Endothelial cell of umbilical vein (primary cell): ENCODE data around the gene CHERP. TPM values are rescaled to one million over a fixed set of nuclear protein-coding genes. Genes with fewer than 3 reads are reported as not detected.

Experiments used
- BruUV-seq: library from RNA; stranded (reverse); fragments of 400-500 nt; replicated peaks from 2 replicates; lab custom pipeline; 2021; lab: Mats Ljungman, UMichigan
- CTCF ChIA-PET: fragments of 300-600, 350-600 bp; sonication (Branson Sonifier 250); formaldehyde crosslinking; loops from one replicate; lab custom pipeline; 2021; ENCODE audit warnings: antibody characterized with exemption, inconsistent platforms; lab: Charles Lee
- POLR2A ChIA-PET: fragments of 300-600, 350-600 bp; sonication (Branson Sonifier 250); formaldehyde crosslinking; loops from one replicate; lab custom pipeline; 2021; ENCODE audit warnings: antibody characterized with exemption, inconsistent platforms; lab: Charles Lee
- DNase-seq: peaks from one replicate; pipeline ENCODE4 v3.0.0-alpha.2; 2011; ENCODE audit warnings: low read depth, low spot score
- FAIRE-seq: peaks from 2 replicates; lab custom pipeline; 2011; peaks lifted over from hg19 to GRCh38; lab: Jason Lieb, UNC
- H2AFZ ChIP-seq: 2 replicates; pipeline ENCODE4 v1.6.0; 2012; ENCODE audit warnings: low read depth, low read length, control low read depth, inconsistent platforms
- H3K27ac ChIP-seq: 2 replicates; pipeline ENCODE4 v1.5.1; 2011; ENCODE audit warnings: low read depth, mild to moderate bottlenecking, control low read depth, low read length, moderate library complexity; ENCODE audit not compliant: insufficient read depth
- H3K27me3 ChIP-seq, 2 experiments: 2 replicates each; pipeline versions ENCODE4 v1.6.0 to v1.6.1; 2011; ENCODE audit warnings: low read length in 2 of 2, mixed read lengths in 1 of 2; ENCODE audit not compliant: control insufficient read depth in 2 of 2, insufficient read depth in 2 of 2
- H3K36me3 ChIP-seq, 2 experiments: 2 replicates in 1 of 2; 3 replicates in 1 of 2; pipeline ENCODE4 v1.5.1; 2011; ENCODE audit warnings: low read length in 2 of 2, mild to moderate bottlenecking in 1 of 2, moderate library complexity in 1 of 2; ENCODE audit not compliant: control insufficient read depth in 2 of 2, insufficient read depth in 2 of 2; ENCODE audit errors: extremely low read depth in 1 of 2
- H3K4me1 ChIP-seq: 3 replicates; pipeline ENCODE4 v1.5.1; 2011; ENCODE audit warnings: mild to moderate bottlenecking, low read length; ENCODE audit not compliant: control insufficient read depth, insufficient read depth; ENCODE audit errors: extremely low read depth
- H3K4me2 ChIP-seq: 2 replicates; pipeline ENCODE4 v1.6.1; 2011; ENCODE audit warnings: low read length, control low read depth, mixed read lengths; ENCODE audit not compliant: insufficient read depth
- H3K4me3 ChIP-seq, 3 experiments: fragments of 200-600 bp in 1 of 3; sonication (generic), shearing (Covaris generic) in 1 of 3; replicated peaks in 1 of 3; 2 replicates each; pipeline ENCODE4 v1.5.1; 2011 to 2016; ENCODE audit warnings: control low read depth in 3 of 3, low read length in 3 of 3, mild to moderate bottlenecking in 2 of 3, inconsistent platforms in 1 of 3, low read depth in 1 of 3, moderate library complexity in 1 of 3; ENCODE audit not compliant: insufficient read depth in 1 of 3
- H3K79me2 ChIP-seq: 2 replicates; pipeline ENCODE4 v1.6.0; 2012; ENCODE audit warnings: low read length, inconsistent platforms; ENCODE audit not compliant: control insufficient read depth, insufficient read depth
- H3K9ac ChIP-seq: replicated peaks from 2 replicates; pipeline ENCODE3; 2011; ENCODE audit warnings: low read length, control low read depth; ENCODE audit not compliant: insufficient read depth; ENCODE audit errors: extremely low read depth
- H3K9me1 ChIP-seq: replicated peaks from 3 replicates; pipeline ENCODE4 v1.6.0; 2011; ENCODE audit warnings: mild to moderate bottlenecking, low read length; ENCODE audit not compliant: control insufficient read depth, insufficient read depth; ENCODE audit errors: extremely low read depth
- H3K9me3 ChIP-seq: replicated peaks from 2 replicates; pipeline ENCODE4 v1.5.1; 2012; ENCODE audit warnings: low read length, inconsistent platforms; ENCODE audit not compliant: control insufficient read depth, insufficient read depth
- H4K20me1 ChIP-seq: replicated peaks from 2 replicates; pipeline ENCODE3; 2011; ENCODE audit warnings: mild to moderate bottlenecking, low read length; ENCODE audit not compliant: control insufficient read depth, insufficient read depth; ENCODE audit errors: extremely low read depth
- CTCF ChIP-seq, 2 donors: IDR thresholded peaks; 1 replicate in 1 of 2; 2 replicates in 1 of 2; pipeline ENCODE4 v1.5.1; 2011; ENCODE audit warnings: low read length in 2 of 2, mild to moderate bottlenecking in 2 of 2, moderate library complexity in 2 of 2, control low read depth in 1 of 2, inconsistent platforms in 1 of 2, low read depth in 1 of 2; ENCODE audit not compliant: insufficient read depth in 1 of 2; ENCODE audit errors: extremely low read depth in 1 of 2
- EZH2 ChIP-seq: IDR thresholded peaks from 2 replicates; pipeline ENCODE4 v1.6.1; 2012; ENCODE audit warnings: borderline replicate concordance, low read depth, mild to moderate bottlenecking, moderate library complexity, low read length, inconsistent platforms; ENCODE audit not compliant: severe bottlenecking
- FOS ChIP-seq: IDR thresholded peaks from 2 replicates; pipeline ENCODE4 v1.6.1; 2011; ENCODE audit warnings: mild to moderate bottlenecking, low read length, moderate library complexity, borderline replicate concordance; ENCODE audit not compliant: insufficient read depth
- GATA2 ChIP-seq: IDR thresholded peaks from 2 replicates; pipeline ENCODE4 v1.7.0; 2011; ENCODE audit warnings: low read depth, mild to moderate bottlenecking, moderate library complexity, mixed read lengths, low read length; ENCODE audit not compliant: insufficient read length, insufficient read depth
- JUN ChIP-seq: IDR thresholded peaks from 2 replicates; pipeline ENCODE4 v1.6.1; 2011; ENCODE audit warnings: borderline replicate concordance, low read depth; ENCODE audit not compliant: insufficient read length, insufficient read depth
- MAX ChIP-seq: IDR thresholded peaks from 2 replicates; pipeline ENCODE4 v1.6.1; 2011; ENCODE audit not compliant: insufficient read depth, insufficient read length
- MYC ChIP-seq: IDR thresholded peaks from one replicate; pipeline ENCODE4 v1.6.1; 2011; ENCODE audit warnings: mild to moderate bottlenecking, low read depth, low read length
- POLR2A ChIP-seq: IDR thresholded peaks from 2 replicates; pipeline ENCODE4 v1.6.1; 2012; ENCODE audit warnings: low read depth, mild to moderate bottlenecking, control low read depth, low read length
- POLR2AphosphoS5 ChIP-seq: IDR thresholded peaks from 2 replicates; pipeline ENCODE4 v1.6.1; 2012; ENCODE audit warnings: low read depth, mild to moderate bottlenecking, control low read depth, low read length, moderate library complexity; ENCODE audit not compliant: insufficient read depth
- dilution Hi-C: fragments of 300-500 bp; cut with MboI; formaldehyde crosslinking; loops from one replicate; pipeline ENCODE4 v1.15.0; 2019; ENCODE audit warnings: low sequenced_read_pairs; ENCODE audit not compliant: extremely low pct_ligation_motif_present
- intact Hi-C: fragments of 100-400 bp; cut with micrococcal nuclease; formaldehyde crosslinking; loops from one replicate; pipeline ENCODE4 v1.10.0; 2022
- polyA plus RNA-seq, 4 experiments: library from polyadenylated mRNA; depleted of rRNA in 3 of 4; stranded (reverse) in 3 of 4; unstranded in 1 of 4; fragments of >200 nt; gene quantifications; 2 replicates each; pipeline versions ENCODE4 v1.2.1 to v1.2.3, GENCODE V29; 2011 to 2012; ENCODE audit warnings: missing spikeins in 1 of 4
- total RNA-seq: library from RNA; stranded (reverse); gene quantifications from 2 replicates; pipeline ENCODE4 v1.2.3, GENCODE V29; 2021

CHERP gene
- total and polyA plus RNA-seq, 2 donors (not counting 3 experiments of a cell fraction or from before 2014, with no cell fraction given): 8.9 to 53.9 TPM

GRCh38 chr19:16496613-16496983 lies 45.6 kb downstream of the CHERP start:
- intact Hi-C loops (loop anchor here (1.0 to 5.0 kb wide), 3 partner anchors 24 to 59 kb away; no protein-coding TSS in a partner anchor), dilution Hi-C loops (no loop called here)
- ChIA-PET CTCF (interaction anchor here (0.6 to 2.1 kb wide), 5 partner anchors 10 to 55 kb away, joined by 3 to 18 read pairs (median 3); no protein-coding TSS in a partner anchor), POLR2A (interaction anchor here (1.4 kb wide), 1 partner anchor 163 kb away, joined by 5 read pairs; the partner anchor contains the start of gene SMIM7)
- FAIRE-seq (no peak), DNase-seq (no peak)
- H3K36me3 ChIP-seq: no peaks in the 10 kb centered on the region
- peaks cover 7% of the 10 kb centered on the region for H3K4me1 ChIP-seq
- no peaks in the 10 kb centered on the region for H4K20me1 ChIP-seq
- H3K27ac ChIP-seq: peak overlapping the region; percentile 49
- TF ChIP-seq POLR2A (no peak), CTCF (IDR thresholded peaks at IDR 0.05; ENCODE audit: extremely low read depth in 1 of 2, insufficient read depth in 1 of 2, low read depth in 1 of 2, low read length in 2 of 2) (no peak), JUN (no peak), FOS (no peak), POLR2AphosphoS5 (no peak), MYC (no peak), EZH2 (no peak), MAX (no peak), GATA2 (no peak)
- H3K9me1 ChIP-seq: no peaks in the 10 kb centered on the region
- peak overlapping the region; percentile 63 to 87 (median 80) for H3K4me3 ChIP-seq
- H3K79me2 ChIP-seq: peaks cover 2% of the 10 kb centered on the region
- H3K9ac ChIP-seq: peak overlapping the region; percentile 66
- no peaks in the 10 kb centered on the region for H3K27me3 ChIP-seq
- no peaks in the 10 kb centered on the region for H3K9me3 ChIP-seq
- peak overlapping the region; percentile 98 for H2AFZ ChIP-seq
- H3K4me2 ChIP-seq: peak overlapping the region; percentile 83
- BruUV-seq: no TSS peak
